NCI-H2196 (cell line): Measurements from ENCODE around the gene RAD51B.

Experiments
- DNase-seq: peaks from one replicate; lab custom pipeline; 2025; ENCODE audit not compliant: unreplicated experiment; lab: John Stamatoyannopoulos, UW

RAD51B gene

GRCh38 chr14:68394118-68394763 is 574.7 kb downstream of the RAD51B start:
- DNase-seq: no peak

- DNase-seq: no peak
Observed at GRCh38 chr14:68394764-68395143, 575.2 kb downstream of the RAD51B start.

GRCh38 chr14:68395604-68396003 is 576.0 kb downstream of the RAD51B start:
- DNase-seq: no peak

- no peak for DNase-seq
Observed at GRCh38 chr14:68396461-68396860, 576.9 kb downstream of the RAD51B start.

GRCh38 chr14:68397371-68397811 is 577.8 kb downstream of the RAD51B start:
- DNase-seq: no peak

DNA sequence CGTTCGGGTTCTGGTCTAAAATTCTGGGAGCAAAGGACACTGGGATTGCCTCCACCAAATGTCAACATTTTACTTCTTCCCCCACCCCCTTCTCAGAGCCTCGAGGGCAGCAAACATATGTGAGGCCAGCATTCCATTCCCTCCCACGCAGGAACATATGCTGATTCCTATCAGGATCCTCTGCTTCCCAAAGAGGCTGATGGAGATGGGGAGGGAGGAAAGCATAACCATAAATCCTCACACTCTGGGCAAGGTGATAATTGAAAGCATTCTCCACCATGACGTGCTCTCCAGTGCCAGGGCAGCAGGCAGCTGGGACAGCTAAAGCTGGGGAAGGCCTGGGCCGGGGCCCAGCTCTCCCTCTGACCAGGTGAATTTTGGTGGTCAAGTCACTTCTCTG is 578.2 kb downstream of the RAD51B start:
- DNase-seq: no peak

DNA sequence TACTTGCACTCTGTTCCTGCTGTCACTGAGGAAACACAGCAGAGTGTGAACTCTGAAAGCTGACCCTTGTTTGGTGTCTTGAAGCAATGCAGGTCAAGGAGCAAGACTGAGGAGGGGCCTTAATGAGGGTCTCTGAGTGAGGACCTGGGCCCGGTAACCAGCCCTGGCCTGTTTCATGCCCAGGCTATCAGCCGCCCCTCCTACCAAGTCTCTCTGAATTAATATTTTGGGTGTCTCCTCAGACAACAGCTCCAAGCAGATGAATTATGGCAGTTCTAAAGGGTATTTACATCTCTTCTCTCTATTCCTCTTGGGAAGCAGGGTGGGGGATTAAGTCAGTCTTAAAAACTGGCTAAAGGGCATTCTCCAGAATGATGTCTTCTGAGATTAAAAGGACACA is 578.8 kb downstream of the RAD51B start:
- DNase-seq: no peak

- no peak for DNase-seq
Observed at GRCh38 chr14:68399971-68400370, 580.4 kb downstream of the RAD51B start.

GRCh38 chr14:68401317-68401716 is 581.7 kb downstream of the RAD51B start:
- no peak for DNase-seq

DNA sequence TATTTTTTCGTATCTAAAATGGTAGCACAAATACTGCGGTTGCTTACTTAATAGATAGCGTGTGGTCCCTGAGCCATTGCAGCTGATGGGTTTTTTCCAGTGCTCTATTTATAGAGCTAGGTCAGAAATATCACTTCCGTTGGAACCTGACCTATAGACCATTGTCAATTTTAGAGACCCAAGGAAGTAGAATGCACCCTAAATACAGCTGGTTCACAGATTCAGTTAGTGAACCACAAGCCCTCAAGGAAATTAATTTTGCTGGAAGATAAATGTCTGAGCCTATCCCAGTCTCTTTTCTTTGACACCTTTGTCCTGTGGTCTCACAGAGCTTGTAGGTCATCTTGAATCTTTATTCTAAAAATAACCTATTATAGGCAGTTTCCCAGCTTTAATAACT is 582.3 kb downstream of the RAD51B start:
- no peak for DNase-seq

GRCh38 chr14:68402525-68403101 is 583.0 kb downstream of the RAD51B start:
- no peak for DNase-seq

DNA sequence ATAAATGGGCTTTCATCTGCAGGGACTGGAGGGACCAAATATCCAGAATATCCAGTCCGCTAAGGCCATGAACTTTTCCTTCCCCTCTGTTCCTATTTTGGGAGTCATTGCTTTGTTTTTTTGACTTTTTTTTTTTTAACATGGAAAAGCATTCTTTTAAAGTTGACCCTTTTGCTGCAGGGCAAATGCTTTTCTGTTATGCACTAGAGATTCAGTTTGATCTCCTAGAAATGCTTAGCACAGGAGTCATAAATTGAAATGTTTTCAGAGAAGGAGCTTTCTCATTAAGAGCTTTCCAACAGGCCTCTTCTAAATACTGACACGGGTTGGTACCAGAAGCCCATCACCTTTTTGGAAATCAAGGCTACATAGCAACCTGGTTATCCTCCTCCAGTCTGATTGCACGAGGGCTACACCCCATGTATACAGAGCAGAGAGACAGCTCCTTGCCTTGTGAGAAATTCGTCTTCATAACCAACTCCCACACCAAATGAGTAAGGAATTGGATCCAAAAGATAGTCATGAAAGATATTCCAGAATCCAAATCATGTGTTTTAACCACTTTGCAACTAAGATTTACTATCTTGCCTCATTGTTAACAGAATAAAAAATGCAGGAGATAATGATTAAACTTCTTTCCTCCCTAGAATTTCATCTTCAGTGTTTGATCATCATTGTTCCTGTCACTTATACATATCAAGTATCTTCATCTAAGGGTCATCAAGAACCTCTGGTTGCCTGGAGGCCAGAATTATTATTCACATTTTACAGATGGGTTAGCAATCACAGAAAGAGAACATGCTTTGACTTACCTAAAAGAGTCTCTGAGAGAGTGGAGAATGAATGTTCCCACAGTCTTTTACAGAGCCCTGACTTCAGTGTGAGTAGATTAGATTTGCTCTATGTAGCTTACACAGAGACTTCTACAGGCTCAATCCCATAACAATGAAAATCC is 583.9 kb downstream of the RAD51B start:
- no peak for DNase-seq

GRCh38 chr14:68404146-68404527 is 584.6 kb downstream of the RAD51B start:
- no peak for DNase-seq

DNA sequence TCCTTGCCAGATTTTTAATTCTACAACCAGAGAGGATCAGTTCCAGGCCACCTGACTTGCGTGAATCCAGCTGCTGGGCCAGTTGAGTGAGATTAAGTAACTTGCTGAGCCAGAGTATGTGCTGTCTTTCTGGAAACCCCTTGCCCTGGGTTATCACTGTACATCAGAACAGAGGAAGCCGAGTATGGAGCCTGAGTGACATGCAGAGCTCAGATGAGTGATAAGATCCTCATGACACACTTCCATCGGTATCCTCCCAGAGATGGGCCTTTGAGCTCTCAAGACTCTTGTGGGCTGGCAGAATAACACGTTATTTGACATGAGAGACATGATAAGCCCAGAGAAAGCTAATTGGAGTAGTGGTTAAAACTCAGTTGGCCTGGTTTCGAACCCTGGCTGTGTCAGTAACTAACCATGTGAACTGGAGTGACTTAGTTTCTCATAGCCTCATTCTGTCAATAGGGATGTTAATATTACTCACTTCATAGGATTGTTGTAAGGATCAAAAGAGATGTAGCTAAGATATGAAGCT is 585.1 kb downstream of the RAD51B start:
- no peak for DNase-seq

GRCh38 chr14:68405961-68406360 is 586.4 kb downstream of the RAD51B start:
- DNase-seq: no peak

DNA sequence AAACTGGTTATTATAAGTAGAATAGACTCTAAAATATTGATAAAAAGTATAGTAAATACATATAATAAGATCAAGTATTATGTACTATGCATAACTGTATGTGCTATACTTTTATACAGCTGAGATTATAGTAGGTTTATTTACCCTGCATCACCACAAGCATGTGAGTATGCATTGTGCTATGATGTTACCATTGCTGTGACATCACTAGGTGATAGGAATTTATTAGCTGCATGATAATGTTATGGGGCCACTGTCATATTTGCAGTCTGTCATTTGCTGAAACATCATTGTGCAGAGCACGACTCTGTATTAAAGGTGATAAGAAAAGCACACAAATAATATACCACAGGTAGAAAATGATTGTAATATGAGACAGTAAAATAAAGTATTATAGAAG is 587.7 kb downstream of the RAD51B start:
- DNase-seq: no peak

DNA sequence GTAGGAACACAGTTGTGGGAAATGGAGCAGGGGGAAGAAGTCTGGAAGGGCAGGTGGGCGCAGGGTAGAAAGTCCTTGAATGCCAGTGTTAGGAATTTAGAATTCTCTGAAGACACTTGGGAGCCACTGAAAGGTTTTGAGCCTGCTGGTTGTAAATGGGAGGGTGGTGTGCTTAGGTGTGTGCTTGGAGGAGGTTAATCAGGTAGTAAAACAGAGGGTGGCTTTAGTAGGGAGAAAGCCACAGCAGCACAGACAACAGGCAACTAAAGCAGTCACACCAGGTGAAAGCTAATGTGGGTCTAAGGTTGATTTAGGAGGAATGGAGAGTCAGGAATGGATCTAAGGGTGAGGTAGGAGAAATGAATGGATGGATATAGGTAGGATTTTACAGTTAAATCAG is 588.2 kb downstream of the RAD51B start:
- DNase-seq: no peak

DNA sequence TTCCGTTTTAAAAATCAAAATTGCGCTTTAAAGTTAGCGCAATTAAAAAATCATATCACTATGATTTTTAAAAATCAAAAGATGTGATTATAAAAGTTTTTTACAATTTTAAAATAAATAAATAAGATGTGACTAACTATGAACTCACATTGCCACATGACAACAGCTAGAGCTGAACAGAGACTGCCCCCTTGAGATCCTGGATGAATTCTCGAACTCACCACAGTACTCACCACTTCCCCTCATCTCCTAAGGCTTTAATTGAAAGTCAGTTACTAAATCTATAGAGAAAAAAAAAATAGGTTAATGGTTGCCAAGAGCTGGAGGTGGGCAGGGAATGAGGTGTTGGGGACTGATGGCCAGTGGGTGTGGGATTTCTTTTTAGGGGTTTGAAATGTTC is 589.1 kb downstream of the RAD51B start:
- DNase-seq: no peak

GRCh38 chr14:68409387-68409786 is 589.8 kb downstream of the RAD51B start:
- no peak for DNase-seq

- DNase-seq: no peak
Observed at GRCh38 chr14:68412505-68413465, 593.2 kb downstream of the RAD51B start.

DNA sequence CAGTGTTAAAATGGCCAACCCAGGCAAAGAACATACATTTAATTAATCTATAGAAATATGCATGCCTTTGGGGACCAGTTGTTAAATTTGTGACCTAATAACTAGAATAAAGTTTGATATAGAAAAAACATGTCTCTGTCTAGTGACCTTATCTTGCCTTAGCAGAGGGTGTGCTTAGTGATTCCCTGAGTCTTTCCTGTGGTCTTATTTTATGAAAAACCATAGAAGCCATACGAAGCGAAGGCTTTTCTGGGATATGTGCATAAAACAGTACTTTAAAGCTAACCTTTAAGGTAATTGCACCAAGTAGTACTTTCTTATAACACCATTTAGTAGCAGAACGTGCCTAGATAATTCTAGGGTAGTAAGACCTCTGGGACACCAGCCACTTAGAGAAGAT is 593.9 kb downstream of the RAD51B start:
- no peak for DNase-seq
